GM18909 (cell line): Measurements from ENCODE around the gene TUBGCP6.
A peak's percentile ranks its signal among the peaks of the same experiment; 100 is the strongest.
"Not testable (repeated sequence)": the region's sequence is repeated elsewhere in the genome, so short reads cannot be mapped to it uniquely, and the experiment has no call there.

Experiments used
- ATAC-seq: cut with Tn5 transposase; IDR thresholded peaks from one replicate; pipeline ENCODE4 v1.9.1; 2021; ENCODE audit warnings: mild to moderate bottlenecking; ENCODE audit not compliant: unreplicated experiment, poor library complexity

TUBGCP6 gene

DNA sequence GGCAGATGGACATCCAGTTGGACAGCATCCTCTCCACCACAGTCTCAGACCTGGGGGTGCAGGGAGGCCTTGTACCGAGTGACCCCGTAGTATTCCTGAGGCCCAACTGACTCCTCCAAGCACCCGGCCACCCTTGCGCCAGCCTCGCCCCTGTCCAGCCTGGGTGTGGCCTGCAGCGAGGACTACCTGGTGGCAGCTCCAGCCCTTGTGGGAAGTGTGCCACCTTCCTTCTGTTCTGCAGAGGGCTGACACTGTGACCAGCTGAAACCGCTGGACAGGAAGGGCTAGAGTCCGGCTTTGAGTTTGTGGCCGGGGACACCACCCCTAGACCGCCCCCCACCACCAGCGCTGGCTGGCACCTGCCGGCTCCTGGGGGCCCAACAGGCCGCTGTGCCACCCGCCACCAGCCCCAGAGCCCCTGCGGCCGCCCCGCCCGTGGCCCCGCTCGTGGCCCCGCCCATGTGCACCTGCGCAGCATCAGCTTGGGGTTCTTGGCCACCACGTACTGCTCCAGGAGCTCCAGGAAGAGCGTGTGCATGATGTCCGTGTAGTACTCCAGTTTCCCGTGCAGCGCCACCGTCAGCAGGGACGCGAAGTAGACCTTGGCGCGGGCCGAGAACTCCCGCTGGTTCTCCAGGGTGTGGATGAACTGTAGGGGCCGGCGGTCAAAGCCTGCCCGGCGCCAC is 35.3 kb upstream of the TUBGCP6 start:
- ATAC-seq: no peak

DNA sequence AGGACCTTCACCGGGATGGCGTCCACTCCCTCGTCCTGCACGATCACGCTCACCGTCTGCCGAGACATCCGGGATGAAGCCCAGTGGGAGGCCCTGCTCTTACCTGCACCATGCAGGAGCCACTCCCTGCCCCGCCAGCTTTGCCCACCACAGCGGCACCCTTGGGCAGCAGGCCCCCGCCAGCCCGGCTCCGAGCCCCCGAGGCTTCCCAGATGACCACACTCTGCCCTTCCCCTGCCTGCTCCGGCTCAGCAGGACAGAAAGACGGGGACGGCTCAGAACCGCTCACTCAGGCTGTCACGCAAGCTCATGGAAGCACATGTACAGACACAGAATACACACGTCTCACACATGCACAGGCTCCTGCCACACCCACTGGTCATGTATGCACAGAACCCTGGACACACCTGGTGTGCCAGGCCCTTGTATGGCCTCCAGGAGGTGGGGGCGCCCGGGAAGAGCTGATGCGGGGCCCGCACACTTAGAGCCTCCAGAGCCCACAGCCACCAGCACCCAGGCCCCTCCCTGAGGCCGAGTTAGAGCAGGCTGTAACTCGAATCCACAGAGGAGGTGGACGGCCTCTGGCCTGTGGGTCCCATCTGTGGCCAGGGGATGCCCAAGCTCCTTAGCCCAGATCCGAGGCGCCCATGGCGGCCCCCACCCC is 34.3 kb upstream of the TUBGCP6 start:
- ATAC-seq: no peak

DNA sequence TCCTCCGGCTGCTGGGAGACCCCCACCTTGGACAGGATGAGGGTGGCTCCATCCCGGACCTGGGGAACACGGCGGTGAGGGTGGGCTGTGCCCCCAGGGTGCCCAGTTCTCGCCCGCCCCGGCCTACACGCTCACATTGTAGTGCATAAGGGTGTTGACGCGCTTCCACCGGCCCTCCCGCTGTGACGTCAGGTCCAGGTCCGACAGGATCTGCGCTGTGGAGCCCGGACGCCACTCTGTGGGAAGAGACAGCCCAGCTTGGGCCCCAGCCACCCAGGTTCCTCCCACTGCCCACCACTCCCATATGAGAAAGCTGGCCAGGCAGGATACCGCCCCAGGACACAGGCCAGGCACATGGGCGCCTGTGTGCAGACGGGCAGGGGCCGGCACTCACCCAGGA is 33.6 kb upstream of the TUBGCP6 start:
- ATAC-seq: no peak

GRCh38 chr22:50277761-50278160 is 32.9 kb upstream of the TUBGCP6 start:
- no peak for ATAC-seq

GRCh38 chr22:50276143-50276542 is 31.3 kb upstream of the TUBGCP6 start:
- ATAC-seq: peak; percentile 61

GRCh38 chr22:50275181-50276055 is 30.6 kb upstream of the TUBGCP6 start:
- ATAC-seq: no peak

DNA sequence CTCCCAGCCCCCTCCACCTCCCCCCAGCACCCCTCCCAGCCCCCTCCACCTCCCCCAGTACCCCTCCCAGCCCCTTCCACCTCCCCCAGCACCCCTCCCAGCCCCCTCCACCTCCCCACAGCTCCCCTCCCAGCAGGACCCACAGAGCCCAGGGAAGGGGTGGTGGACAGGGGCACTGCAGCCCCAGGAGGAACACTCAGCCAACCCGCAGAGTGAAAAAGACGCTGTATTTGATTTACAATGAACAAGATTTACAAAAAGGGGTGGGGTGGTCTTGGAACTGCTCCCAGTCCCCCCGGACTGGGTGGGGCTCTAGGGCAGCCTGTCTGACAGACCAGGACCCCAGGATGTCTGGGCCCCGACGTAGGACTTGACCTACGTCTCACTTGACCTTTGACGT is 29.9 kb upstream of the TUBGCP6 start:
- no peak for ATAC-seq

DNA sequence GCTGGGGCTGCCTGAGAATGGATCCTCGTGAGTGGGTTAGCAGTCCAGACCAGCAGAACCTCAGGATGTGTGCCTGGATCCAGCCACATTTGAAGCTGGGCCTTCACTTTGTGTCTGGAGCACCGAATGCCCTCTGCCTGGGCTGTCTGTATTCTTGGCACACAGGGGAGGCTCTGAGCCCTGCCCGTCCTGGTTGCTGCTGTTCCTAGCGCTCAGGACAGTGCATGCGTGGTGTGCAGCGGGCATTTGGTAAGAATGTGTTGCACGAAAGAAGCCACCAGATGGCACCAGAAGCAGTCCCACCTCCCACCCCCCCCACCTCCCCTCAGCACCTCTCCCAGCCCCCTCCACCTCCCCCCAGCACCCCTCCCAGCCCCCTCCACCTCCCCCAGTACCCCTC is 29.5 kb upstream of the TUBGCP6 start:
- no peak for ATAC-seq

GRCh38 chr22:50273781-50274180 is 29.0 kb upstream of the TUBGCP6 start:
- ATAC-seq: not testable (repeated sequence)

DNA sequence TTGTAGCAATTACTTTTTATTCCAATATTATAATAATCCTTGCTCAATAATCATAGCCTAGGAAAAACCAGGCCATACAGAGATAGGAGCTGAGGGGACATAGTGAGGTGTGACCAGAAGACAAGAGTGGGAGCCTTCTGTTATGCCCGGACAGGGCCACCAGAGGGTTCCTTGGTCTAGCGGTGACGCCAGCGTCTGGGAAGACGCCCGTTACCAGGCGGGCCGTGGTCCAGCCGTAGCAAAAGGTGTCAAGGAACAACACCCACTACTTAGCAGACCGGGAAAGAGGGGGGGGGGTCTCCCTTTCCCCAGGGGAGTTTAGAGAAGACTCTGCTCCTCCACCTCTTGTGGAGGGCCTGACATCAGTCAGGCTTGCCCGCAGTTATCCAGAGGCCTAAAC is 28.5 kb upstream of the TUBGCP6 start:
- ATAC-seq: not testable (repeated sequence)

- no peak for ATAC-seq
These were observed 27.4 kb upstream of the TUBGCP6 start for GRCh38 chr22:50272044-50272802.

DNA sequence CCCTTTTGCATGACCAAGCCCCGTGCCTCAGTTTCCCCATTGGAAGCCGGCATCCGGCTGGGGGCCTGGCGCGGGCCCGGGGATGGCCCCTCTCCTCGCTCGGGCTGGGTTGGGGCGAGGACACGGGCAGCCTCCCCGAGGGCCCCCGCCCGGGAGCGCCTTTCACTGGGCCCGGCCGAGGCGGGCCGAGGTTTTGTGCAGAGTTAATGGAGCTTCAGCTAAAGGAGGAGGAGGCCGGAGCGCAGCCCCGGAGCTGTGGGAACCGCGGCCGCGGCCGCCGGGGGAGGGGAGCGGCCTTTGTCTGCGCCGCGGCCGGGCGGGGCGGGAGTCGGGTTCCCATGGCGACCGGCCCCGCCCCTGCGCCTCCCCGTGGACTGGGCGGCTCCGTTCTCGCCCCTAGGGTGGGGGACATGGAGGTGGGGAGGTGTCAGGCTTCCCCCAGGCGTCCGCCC is 26.7 kb upstream of the TUBGCP6 start:
- ATAC-seq: no peak

DNA sequence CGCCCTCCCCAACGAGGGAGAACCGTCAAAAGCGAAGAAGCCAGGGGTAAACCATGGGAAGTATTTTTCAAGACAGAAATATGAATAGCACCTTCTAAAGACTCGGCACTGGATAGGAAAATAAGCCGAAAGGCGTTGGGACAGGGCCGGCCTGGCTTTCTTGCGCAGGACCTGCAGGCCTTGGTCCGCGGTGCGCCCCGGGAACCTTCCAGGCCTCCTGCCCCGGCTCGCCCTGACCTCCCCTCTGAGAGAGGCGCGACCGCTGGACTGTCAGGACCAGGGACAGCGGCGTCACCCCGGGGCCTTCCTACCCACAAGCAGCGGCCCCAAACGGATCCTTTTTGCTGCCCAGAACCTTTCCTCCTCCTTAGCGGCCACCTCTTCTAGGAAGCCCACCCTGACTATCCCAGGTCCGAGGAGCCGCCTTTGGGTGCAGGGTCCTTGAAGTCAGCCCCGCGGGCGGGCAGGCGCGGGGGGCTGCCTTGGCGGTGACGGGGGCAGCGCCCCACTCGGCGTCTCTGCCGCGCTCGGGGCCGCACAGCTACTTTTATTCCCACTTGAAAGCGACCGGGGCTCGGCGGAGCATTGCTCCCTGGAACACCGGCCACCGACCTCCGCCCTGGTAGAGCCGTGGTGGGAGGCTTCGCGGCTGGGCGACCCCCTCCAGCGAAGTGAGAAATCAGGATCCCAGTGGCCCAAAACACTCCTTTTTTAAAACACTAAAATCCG is 26.0 kb upstream of the TUBGCP6 start:
- no peak for ATAC-seq

GRCh38 chr22:50269970-50270665 is 25.3 kb upstream of the TUBGCP6 start, which contains the start of gene MAPK11:
TSS of gene MAPK11 (minus strand) at chr22:50270380. CDS start at chr22:50270292, 88 bp downstream.
- no peak for ATAC-seq

GRCh38 chr22:50269573-50269969 is 24.7 kb upstream of the TUBGCP6 start:
- ATAC-seq: no peak

DNA sequence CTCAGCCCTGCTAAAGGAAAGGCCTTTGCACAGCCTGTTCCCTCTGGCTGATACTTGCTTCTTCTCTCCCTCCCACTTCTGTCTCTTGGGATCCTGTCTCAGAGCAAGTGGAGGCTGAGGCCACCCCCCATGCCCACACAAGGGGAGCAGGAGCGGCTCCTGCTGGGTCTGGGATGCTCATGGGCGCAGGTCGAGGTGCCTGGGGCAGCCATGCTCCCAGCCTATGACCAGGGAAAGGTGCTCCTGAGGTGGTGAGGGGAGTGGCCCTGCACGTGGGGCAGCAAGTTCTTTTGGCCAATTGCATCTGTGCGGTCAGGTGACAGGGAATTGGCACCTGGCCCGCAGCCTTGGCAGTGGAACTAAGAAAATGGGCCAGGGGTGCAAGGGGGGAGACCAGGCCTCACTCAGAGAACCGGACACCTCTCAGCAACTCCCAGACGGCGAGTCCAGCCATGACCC is 23.9 kb upstream of the TUBGCP6 start:
- ATAC-seq: no peak

GRCh38 chr22:50267591-50268390 is 23.0 kb upstream of the TUBGCP6 start:
- ATAC-seq: no peak

DNA sequence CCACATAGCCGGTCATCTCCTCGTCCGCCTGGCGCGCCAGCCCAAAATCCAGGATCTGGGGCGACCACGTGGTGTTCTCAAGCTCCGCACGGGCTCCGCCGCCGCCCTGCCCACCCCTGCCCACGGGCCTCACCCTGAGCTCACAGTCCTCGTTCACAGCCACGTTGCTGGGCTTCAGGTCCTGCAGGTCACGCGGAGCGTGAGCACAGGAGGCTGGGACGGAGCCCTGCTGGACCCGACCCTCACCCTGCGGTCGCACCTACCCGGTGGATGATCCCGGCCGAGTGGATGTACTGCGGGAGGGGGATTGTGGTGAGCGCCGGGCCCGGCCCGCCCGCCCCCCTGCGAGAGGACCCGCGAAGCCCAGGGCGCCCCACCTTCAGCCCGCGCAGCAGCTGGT is 22.2 kb upstream of the TUBGCP6 start:
- ATAC-seq: no peak
